Right lobe of liver (tissue), 6 donors: ENCODE measurements around the gene CPM. TPM values are rescaled to one million over a fixed set of nuclear protein-coding genes. Genes with fewer than 3 reads are reported as not detected.
"Not testable (repeated sequence)": the region's sequence is repeated elsewhere in the genome, so short reads cannot be mapped to it uniquely, and the experiment has no call there.

Experiments used
- ATAC-seq, 4 donors: fragments of 200-7000 bp; cut with Tn5 transposase; one replicate each; pipeline ENCODE4 v1.9.1; 2020; ENCODE audit warnings: mild to moderate bottlenecking in 4 of 4, moderate library complexity in 4 of 4
- DNase-seq, 3 donors: peaks; one replicate each; pipeline ENCODE4 v3.0.0-alpha.2; 2020
- H3K27ac ChIP-seq, 3 donors: fragments of 200-600 bp; one replicate each; pipeline ENCODE4 v1.8.0; 2022
- H3K27me3 ChIP-seq, 2 donors: fragments of 200-600 bp; one replicate each; pipeline ENCODE4 v1.8.0; 2022
- H3K36me3 ChIP-seq, 4 donors: fragments of 200-600 bp; sonication (generic) in 1 of 4; one replicate each; pipeline versions ENCODE4 v1.5.1 to v1.8.0; 2017 to 2022; ENCODE audit warnings: control low read depth in 1 of 4
- H3K4me1 ChIP-seq, 4 donors: fragments of 200-600 bp; sonication (generic) in 1 of 4; one replicate each; pipeline versions ENCODE4 v1.5.1 to v1.8.0; 2017 to 2022; ENCODE audit warnings: control low read depth in 1 of 4
- H3K4me3 ChIP-seq, 3 donors: fragments of 200-600 bp; one replicate each; pipeline ENCODE4 v1.8.0; 2022
- H3K9me3 ChIP-seq, 4 donors: fragments of 200-600 bp; sonication (generic) in 1 of 4; one replicate each; pipeline versions ENCODE4 v1.5.1 to v1.8.0; 2017 to 2022; ENCODE audit warnings: control low read depth in 1 of 4
- POLR2A ChIP-seq: fragments of 450-650 bp; IDR thresholded peaks from one replicate; pipeline ENCODE4 v1.6.1; 2017; ENCODE audit warnings: antibody characterized with exemption, mild to moderate bottlenecking
- WGBS: methylation state at CpG from one replicate; pipeline ENCODE4 v1.1.6; 2018; ENCODE audit warnings: low coverage, low lambda C conversion rate; ENCODE audit not compliant: insufficient coverage; ENCODE audit errors: missing lambda C conversion rate; 5-methylcytosine and 5-hydroxymethylcytosine counted together
- intact Hi-C, 2 donors: fragments of 100-400 bp; cut with DNase I; formaldehyde crosslinking; loops; one replicate each; pipeline versions ENCODE4 v1.11.2 to v1.14.1; 2022
- total RNA-seq, 6 experiments: library from RNA; depleted of rRNA in 2 of 6; stranded (reverse); fragments of >200 nt in 2 of 6; fragmentation: NEBNext Ultra II Directional in 3 of 6; extraction: Animal tissue kit (Norgen Biotek cat#: 25700) in 3 of 6; gene quantifications; one replicate each; pipeline versions ENCODE4 v1.1.0 to v1.2.4, GENCODE V29; 2016 to 2023
- TF ChIP-seq, protein P1 (sequence below), 4 donors: fragments of 200-600 bp in 3 of 4; fragments of 450-650 bp in 1 of 4; IDR thresholded peaks; one replicate each; pipeline versions ENCODE4 v1.5.1 to v1.8.0; 2016 to 2022; ENCODE audit warnings: antibody characterized with exemption in 4 of 4, mild to moderate bottlenecking in 2 of 4
- donor health status: DM: no; HTN: yes; CAD: no.
- donor health status: DM: no; HTN: no; CAD: no.
- donor health status: DM: no; HTN: no; CAD: no.
- donor health status: DM: no; HTN: yes; CAD: no.
- donor health status: DM: no; HTN: yes; CAD: no.

CPM gene
- total RNA-seq, 6 experiments from 2014 or later: 34.6 to 91.6 (median 50.0) TPM

- TF ChIP-seq POLR2A: peak; percentile 9
- TF ChIP-seq, protein P1, sequence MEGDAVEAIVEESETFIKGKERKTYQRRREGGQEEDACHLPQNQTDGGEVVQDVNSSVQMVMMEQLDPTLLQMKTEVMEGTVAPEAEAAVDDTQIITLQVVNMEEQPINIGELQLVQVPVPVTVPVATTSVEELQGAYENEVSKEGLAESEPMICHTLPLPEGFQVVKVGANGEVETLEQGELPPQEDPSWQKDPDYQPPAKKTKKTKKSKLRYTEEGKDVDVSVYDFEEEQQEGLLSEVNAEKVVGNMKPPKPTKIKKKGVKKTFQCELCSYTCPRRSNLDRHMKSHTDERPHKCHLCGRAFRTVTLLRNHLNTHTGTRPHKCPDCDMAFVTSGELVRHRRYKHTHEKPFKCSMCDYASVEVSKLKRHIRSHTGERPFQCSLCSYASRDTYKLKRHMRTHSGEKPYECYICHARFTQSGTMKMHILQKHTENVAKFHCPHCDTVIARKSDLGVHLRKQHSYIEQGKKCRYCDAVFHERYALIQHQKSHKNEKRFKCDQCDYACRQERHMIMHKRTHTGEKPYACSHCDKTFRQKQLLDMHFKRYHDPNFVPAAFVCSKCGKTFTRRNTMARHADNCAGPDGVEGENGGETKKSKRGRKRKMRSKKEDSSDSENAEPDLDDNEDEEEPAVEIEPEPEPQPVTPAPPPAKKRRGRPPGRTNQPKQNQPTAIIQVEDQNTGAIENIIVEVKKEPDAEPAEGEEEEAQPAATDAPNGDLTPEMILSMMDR (IDR thresholded peaks at IDR 0.05): no peak
- Histone ChIP-seq H3K4me3 (no peak overlapping the region), H3K27ac (no peak overlapping the region), H3K27me3 (no peaks in the 10 kb centered on the region), H3K4me1 (peaks cover 0 to 12% (median 2%) of the 10 kb centered on the region in 4 donors), H3K36me3 (peaks cover 0 to 37% (median 14%) of the 10 kb centered on the region in 4 donors), H3K9me3 (no peaks in the 10 kb centered on the region)
- ATAC-seq (no peak), DNase-seq (no peak)
- 87% methylated on average over 10 of the region's 14 CpGs for WGBS
- intact Hi-C loops: no loop called here
Measured at GRCh38 chr12:68844788-68845695, 87.9 kb downstream of the CPM start.

- intact Hi-C loops: no loop called here
- Histone ChIP-seq H3K36me3 (peaks cover 0 to 44% (median 18%) of the 10 kb centered on the region in 4 donors), H3K27ac (no peak overlapping the region), H3K4me3 (no peak overlapping the region), H3K9me3 (no peaks in the 10 kb centered on the region), H3K27me3 (no peaks in the 10 kb centered on the region), H3K4me1 (peaks cover 0 to 5% (median under 1%) of the 10 kb centered on the region in 4 donors)
- DNase-seq (no peak), ATAC-seq (no peak)
- TF ChIP-seq, protein P1 (IDR thresholded peaks at IDR 0.05): no peak
- no peak for TF ChIP-seq POLR2A
- 97% methylated on average over 4 of the region's 4 CpGs for WGBS
Measured at GRCh38 chr12:68844318-68844745, 88.6 kb downstream of the CPM start.

DNA sequence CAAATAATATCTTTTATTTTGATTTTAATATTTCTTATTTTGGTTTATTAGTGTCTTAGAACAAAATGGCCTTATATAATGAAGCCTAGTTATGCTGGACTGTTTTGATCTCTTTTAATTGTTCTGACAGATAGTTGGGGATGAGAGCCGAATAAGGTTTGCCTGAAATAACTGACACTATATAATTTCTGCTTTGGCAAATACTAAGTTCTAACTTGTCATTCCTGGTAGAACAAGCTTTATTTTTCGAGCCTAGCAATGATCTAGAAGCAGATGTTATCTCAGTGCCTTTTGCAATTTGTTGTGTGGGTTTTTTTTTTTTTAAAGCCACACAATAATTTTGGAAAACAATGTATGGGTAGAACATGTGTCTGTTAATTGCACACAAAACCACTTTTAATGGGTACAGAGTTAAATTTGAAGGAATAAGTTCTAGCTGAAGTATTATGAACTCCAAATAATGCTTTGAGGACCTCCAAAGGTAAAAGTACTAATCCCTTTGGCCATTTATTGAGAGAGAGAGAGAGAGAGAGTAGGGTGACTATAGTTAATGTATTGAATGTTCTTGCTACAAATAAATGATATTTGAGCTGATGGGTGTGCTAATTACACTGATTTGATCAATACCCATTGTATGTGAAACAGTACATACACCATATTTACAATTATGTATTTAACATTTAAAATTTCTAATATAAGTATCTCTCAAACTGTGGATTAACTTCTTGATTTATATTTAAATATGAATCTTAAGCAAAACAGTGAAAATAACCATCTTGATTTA is 90.0 kb downstream of the CPM start:
- DNase-seq (no peak), ATAC-seq (no peak)
- Histone ChIP-seq H3K36me3 (peaks cover 0 to 58% (median 26%) of the 10 kb centered on the region in 4 donors), H3K27ac (no peak overlapping the region), H3K9me3 (no peaks in the 10 kb centered on the region), H3K27me3 (no peaks in the 10 kb centered on the region), H3K4me3 (no peak overlapping the region), H3K4me1 (no peaks in the 10 kb centered on the region)
- TF ChIP-seq POLR2A: no peak
- TF ChIP-seq, protein P1 (IDR thresholded peaks at IDR 0.05): no peak
- 59% methylated on average over 2 of the region's 2 CpGs for WGBS
- intact Hi-C loops: no loop called here

- 87% methylated on average over 3 of the region's 3 CpGs for WGBS
- DNase-seq (no peak), ATAC-seq (no peak)
- no peak for TF ChIP-seq POLR2A
- H3K9me3 ChIP-seq: no peaks in the 10 kb centered on the region
- intact Hi-C loops: no loop called here
- no peak overlapping the region for H3K4me3 ChIP-seq
- H3K36me3 ChIP-seq: peaks cover 0 to 66% (median 31%) of the 10 kb centered on the region in 4 donors
- no peaks in the 10 kb centered on the region for H3K27me3 ChIP-seq
- no peak overlapping the region for H3K27ac ChIP-seq
- H3K4me1 ChIP-seq: no peaks in the 10 kb centered on the region
Measured at GRCh38 chr12:68842123-68842522, 90.8 kb downstream of the CPM start.

DNA sequence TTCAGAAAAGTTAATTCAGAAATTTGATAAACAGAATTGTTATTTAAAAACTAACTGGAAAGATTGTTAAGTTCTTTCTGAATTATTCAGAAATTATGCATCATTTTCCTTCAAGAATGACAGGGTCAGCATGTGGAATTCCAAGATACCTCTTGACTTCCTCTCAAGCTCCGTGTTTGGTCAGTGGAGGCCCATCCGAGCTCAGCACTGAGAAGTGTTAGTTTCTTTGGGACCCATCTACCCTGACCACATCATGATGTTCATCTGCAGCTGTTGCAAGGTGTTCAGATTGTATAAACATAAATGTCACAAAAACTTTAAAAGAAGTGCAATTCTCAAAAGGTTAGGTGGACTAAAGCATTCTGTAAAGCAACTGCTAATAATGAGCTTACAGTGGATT is 91.3 kb downstream of the CPM start:
- Histone ChIP-seq H3K4me1 (no peaks in the 10 kb centered on the region), H3K9me3 (no peaks in the 10 kb centered on the region), H3K4me3 (no peak overlapping the region), H3K36me3 (peaks cover 0 to 70% (median 33%) of the 10 kb centered on the region in 4 donors), H3K27ac (no peak overlapping the region), H3K27me3 (no peaks in the 10 kb centered on the region)
- no peak for ATAC-seq
- WGBS: 75% methylated on average over 2 of the region's 2 CpGs
- no peak for TF ChIP-seq POLR2A
- TF ChIP-seq, protein P1 (IDR thresholded peaks at IDR 0.05): no peak
- intact Hi-C loops: no loop called here
- DNase-seq: no peak

- H3K36me3 ChIP-seq: peaks cover 0 to 76% (median 34%) of the 10 kb centered on the region in 4 donors
- 97% methylated on average over 5 of the region's 5 CpGs for WGBS
- ATAC-seq, H3K27ac ChIP-seq, intact Hi-C loops, H3K4me3 ChIP-seq, DNase-seq, H3K9me3 ChIP-seq, H3K27me3 ChIP-seq, H3K4me1 ChIP-seq: not testable (repeated sequence)
Measured at GRCh38 chr12:68841175-68841574, 91.8 kb downstream of the CPM start.
